ENCODE data around the gene UCP3. TPM values are rescaled to one million over a fixed set of nuclear protein-coding genes. Genes with fewer than 3 reads are reported as not detected.

Gene UCP3
- total RNA-seq, 3 donors from 2014 or later = 1.6 to 5.9 (median 1.8) TPM

GRCh38 chr11:73950869-73951710 lies 57.8 kb downstream of the UCP3 start, which contains the start of gene DNAJB13:
Gene DNAJB13 (plus strand): TSS chr11:73951026. CDS start chr11:73951070, 44 bp downstream.
- no peak for DNase-seq (ENCODE audit: low spot score in 2 of 2)
- intact Hi-C loops (cut with DNase I; ENCODE audit: low total_unique reads) = no loop called here
- TF ChIP-seq POLR2A (IDR thresholded peaks at IDR 0.05) (no peak), CTCF (IDR thresholded peaks at IDR 0.05) (no peak), POLR2AphosphoS5 (IDR thresholded peaks at IDR 0.05) (no peak)

More at GRCh38 chr11:73950869-73951710, 57.8 kb downstream of the UCP3 start, which contains the start of gene DNAJB13:
- no peaks in the 10 kb centered on the region for H3K36me3 ChIP-seq
- H3K4me3 ChIP-seq = no peak within 1 kb of the TSS
- no peaks in the 10 kb centered on the region for H3K9me3 ChIP-seq
- no peak within 1 kb of the TSS for H3K27ac ChIP-seq
- no peaks in the 10 kb centered on the region for H3K4me1 ChIP-seq
- H3K27me3 ChIP-seq = no peaks in the 10 kb centered on the region

Other genes with a start within 250 kb of the UCP3 start
- gene RAB6A, start 248.0 kb downstream of the UCP3 start, total RNA-seq = 100 to 1,000 TPM in 2 of 3 donors, 10 to 100 TPM in 1; 79.6 to 119 (median 102) TPM
- gene MRPL48, start 221.2 kb downstream of the UCP3 start, total RNA-seq = 10 to 100 TPM in 2 of 3 donors, 1 to 10 TPM in 1; 6.9 to 28.2 (median 15.7) TPM
- 10 to 100 TPM; 58.9 to 76.7 (median 74.2) TPM for gene COA4, start 132.2 kb downstream of the UCP3 start, total RNA-seq
- 10 to 100 TPM in 1 of 3 donors, 1 to 10 TPM in 2; 8.5 to 19.0 (median 9.5) TPM for gene PAAF1, start 132.1 kb downstream of the UCP3 start, total RNA-seq
- gene DNAJB13, start 58.1 kb downstream of the UCP3 start, total RNA-seq = not detected
- gene UCP2, start 26.2 kb downstream of the UCP3 start, total RNA-seq = 10 to 100 TPM; 28.2 to 82.4 (median 45.2) TPM
- 10 to 100 TPM; 17.4 to 44.5 (median 37.4) TPM for gene C2CD3, start 161.9 kb upstream of the UCP3 start, total RNA-seq
- 10 to 100 TPM; 16.8 to 27.7 (median 25.2) TPM for gene PPME1, start 162.2 kb upstream of the UCP3 start, total RNA-seq

Data from breast epithelium (tissue), 4 donors.